ENCODE data around the gene MRPL32.

DNA sequence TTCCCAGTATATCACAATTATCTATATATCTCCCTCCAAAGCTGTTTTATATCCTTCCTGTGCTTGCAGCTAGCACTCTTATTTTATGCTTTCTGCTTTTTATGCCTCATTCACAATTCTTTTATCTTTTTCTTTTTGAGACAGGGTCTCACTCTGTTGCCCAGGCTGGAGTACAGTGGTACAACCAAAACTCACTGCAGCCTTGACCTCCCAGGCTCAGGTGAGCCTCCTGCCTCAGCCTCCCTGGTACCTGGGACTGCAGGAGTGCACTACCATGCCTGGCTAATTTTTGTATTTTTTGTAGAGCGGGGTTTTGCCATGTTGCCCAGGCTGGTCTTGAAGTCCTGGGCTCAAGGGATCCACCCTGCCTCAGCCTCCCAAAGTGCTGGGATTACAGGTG, 26.0 kb upstream of the MRPL32 start:
- TF ChIP-seq, protein P1, sequence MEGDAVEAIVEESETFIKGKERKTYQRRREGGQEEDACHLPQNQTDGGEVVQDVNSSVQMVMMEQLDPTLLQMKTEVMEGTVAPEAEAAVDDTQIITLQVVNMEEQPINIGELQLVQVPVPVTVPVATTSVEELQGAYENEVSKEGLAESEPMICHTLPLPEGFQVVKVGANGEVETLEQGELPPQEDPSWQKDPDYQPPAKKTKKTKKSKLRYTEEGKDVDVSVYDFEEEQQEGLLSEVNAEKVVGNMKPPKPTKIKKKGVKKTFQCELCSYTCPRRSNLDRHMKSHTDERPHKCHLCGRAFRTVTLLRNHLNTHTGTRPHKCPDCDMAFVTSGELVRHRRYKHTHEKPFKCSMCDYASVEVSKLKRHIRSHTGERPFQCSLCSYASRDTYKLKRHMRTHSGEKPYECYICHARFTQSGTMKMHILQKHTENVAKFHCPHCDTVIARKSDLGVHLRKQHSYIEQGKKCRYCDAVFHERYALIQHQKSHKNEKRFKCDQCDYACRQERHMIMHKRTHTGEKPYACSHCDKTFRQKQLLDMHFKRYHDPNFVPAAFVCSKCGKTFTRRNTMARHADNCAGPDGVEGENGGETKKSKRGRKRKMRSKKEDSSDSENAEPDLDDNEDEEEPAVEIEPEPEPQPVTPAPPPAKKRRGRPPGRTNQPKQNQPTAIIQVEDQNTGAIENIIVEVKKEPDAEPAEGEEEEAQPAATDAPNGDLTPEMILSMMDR (IDR thresholded peaks at IDR 0.05): no peak
- no peak for TF ChIP-seq POLR2A (IDR thresholded peaks at IDR 0.05)

Data from esophagus squamous epithelium (tissue), 4 donors.